Articular chondrocyte of knee joint (primary cell): ENCODE measurements around the gene OR5B2. TPM values are rescaled to one million over a fixed set of nuclear protein-coding genes. Genes with fewer than 3 reads are reported as not detected.

Experiments used
- total RNA-seq: library from RNA; depleted of rRNA; stranded (reverse); fragments of >200 nt; gene quantifications from 2 replicates; pipeline ENCODE4 v1.2.3, GENCODE V29; 2012

OR5B2 gene
- not detected in 2 replicates for total RNA-seq

GRCh38 chr11:58428021-58428420 is at the start of gene OR5B2:
TSS of gene OR5B2 (minus strand) at chr11:58428121. CDS start at chr11:58423261, 4,860 bp downstream.

DNA sequence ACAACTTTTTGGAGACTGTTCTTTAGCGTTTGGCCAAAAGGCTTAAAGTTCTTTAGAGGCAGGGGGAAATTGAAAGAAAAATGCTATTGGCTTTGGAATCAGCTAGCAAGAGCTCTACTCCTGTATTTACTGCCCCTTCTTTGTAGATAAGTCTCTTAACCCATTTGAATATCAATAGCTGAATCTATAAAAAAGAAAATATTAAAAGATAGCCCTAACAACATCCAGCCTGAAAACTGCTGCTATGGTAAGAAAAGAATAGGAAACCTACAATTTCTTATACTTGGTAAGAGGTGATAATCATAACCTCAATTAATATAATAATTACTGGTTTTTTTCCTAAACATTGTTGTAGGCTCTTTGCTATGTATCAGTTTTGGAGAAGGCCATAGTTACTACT is 14.2 kb upstream of the OR5B2 start, which contains the start of gene OR5B12:
OR5B12 (minus strand) TSS at position 101 of the 400 bp plus-strand sequence. CDS start 2,085 bp downstream, outside the sequence.

DNA sequence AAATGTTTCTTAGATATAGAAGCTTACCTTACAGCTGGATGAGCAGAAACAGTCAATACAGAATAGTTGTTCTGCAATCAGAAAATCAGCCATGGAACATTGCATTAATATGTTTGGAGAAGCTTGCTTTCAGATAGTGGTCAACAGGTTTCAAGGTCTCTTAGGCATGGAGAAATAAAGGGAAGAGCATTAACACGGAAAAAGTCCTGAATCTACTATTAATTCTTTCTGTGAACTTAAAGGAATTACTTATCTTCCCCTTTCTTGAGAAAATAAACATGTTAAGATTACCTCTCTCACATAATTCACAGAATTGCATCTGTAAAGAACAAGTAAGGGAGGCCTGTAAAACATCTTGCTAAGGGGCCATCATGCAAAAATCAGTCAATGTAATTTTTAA is 21.1 kb downstream of the OR5B2 start, which contains the start of gene OR5B3:
OR5B3 (minus strand) TSS at position 101 of the 400 bp plus-strand sequence. CDS start 3,465 bp downstream, outside the sequence.

Other genes starting within 250 kb of the OR5B2 start
- not detected in 2 replicates for gene OR9Q2, start 239.1 kb downstream of the OR5B2 start, total RNA-seq
- gene OR1S2, start 224.0 kb downstream of the OR5B2 start, total RNA-seq, result not detected in 2 replicates
- gene OR1S1, start 215.4 kb downstream of the OR5B2 start, total RNA-seq, result not detected in 2 replicates
- gene OR10Q1, start 199.2 kb downstream of the OR5B2 start, total RNA-seq, result not detected in 2 replicates
- gene OR10W1, start 159.9 kb downstream of the OR5B2 start, total RNA-seq, result not detected in 2 replicates
- gene OR5B17, start 69.1 kb downstream of the OR5B2 start, total RNA-seq, result not detected in 2 replicates
- gene OR5B3, start 21.2 kb downstream of the OR5B2 start, total RNA-seq, result not detected in 2 replicates
- gene OR5B12, start 14.1 kb upstream of the OR5B2 start, total RNA-seq, result not detected in 2 replicates
- gene OR5B21, start 80.0 kb upstream of the OR5B2 start, total RNA-seq, result 0.22 TPM in 1 of 2 replicates, not detected in the other
- 8.9 and 13.7 TPM in 2 replicates for gene LPXN, start 147.7 kb upstream of the OR5B2 start, total RNA-seq
- 65.5 and 72.0 TPM in 2 replicates for gene ZFP91, start 150.9 kb upstream of the OR5B2 start, total RNA-seq
- gene CNTF, start 194.5 kb upstream of the OR5B2 start, total RNA-seq, result 1.5 and 3.7 TPM in 2 replicates